ENCODE measurements around the gene JAKMIP1. TPM values are rescaled to one million over a fixed set of nuclear protein-coding genes. Genes with fewer than 3 reads are reported as not detected.

The JAKMIP1 gene
- total and polyA plus RNA-seq, 2 experiments from 2014 or later, result not detected

DNA sequence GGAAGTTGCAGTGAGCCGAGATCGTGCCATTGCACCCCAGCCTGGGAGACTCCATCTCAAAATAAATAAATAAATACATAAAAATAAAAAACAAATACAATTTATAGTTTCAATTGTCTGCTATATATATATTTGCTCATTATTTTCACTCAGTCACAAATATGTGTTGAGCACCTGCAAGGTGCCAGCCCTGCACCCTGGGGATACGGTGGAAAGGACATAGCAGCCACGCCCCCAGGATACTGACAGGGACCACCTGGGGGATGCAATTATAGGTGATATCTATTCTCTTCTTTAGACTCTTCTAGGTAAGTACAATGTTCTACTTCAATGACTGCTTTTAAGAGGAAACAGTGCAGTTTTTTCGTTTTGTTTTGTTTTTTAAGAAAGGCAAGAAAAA is 85.0 kb downstream of the JAKMIP1 start:
- Histone ChIP-seq H3K9me2 (ENCODE audit: insufficient read depth) (no peaks in the 10 kb centered on the region), H4K20me1 (ENCODE audit: insufficient read depth) (no peaks in the 10 kb centered on the region), H3K9ac (no peak overlapping the region), H3K4me2 (ENCODE audit: unreplicated experiment) (no peak overlapping the region), H3K4me3 (no peak overlapping the region), H3K27me3 (replicated peaks; ENCODE audit: insufficient read depth) (no peaks in the 10 kb centered on the region), H3K4me1 (ENCODE audit: insufficient read depth) (no peaks in the 10 kb centered on the region), H3K36me3 (ENCODE audit: low read depth) (no peaks in the 10 kb centered on the region), H2AFZ (no peak overlapping the region), H3F3A (ENCODE audit: insufficient read depth) (no peaks in the 10 kb centered on the region), H3K9me3 (ENCODE audit: low read depth) (no peaks in the 10 kb centered on the region), H3K27ac (no peak overlapping the region), H3K79me2 (ENCODE audit: insufficient read depth) (no peaks in the 10 kb centered on the region)
- TF ChIP-seq EZH2 (IDR thresholded peaks at IDR 0.05; ENCODE audit: insufficient read depth, poor library complexity, severe bottlenecking), result no peak
- no peak for TF ChIP-seq EZH2phosphoT487 (IDR thresholded peaks at IDR 0.05; ENCODE audit: insufficient read depth, low read depth)
- in situ Hi-C loops (cut with MboI), result no loop called here
- WGBS, 2 experiments (ENCODE audit: low coverage in 1 of 2, low lambda C conversion rate in 2 of 2, missing lambda C conversion rate in 2 of 2), result 9 to 17% methylated on average over 5 of the region's 5 CpGs
- DNase-seq, result no peak

- Histone ChIP-seq H3K4me1 (ENCODE audit: insufficient read depth) (no peaks in the 10 kb centered on the region), H4K20me1 (ENCODE audit: insufficient read depth) (no peaks in the 10 kb centered on the region), H3K79me2 (ENCODE audit: insufficient read depth) (no peaks in the 10 kb centered on the region), H3K9ac (no peak overlapping the region), H3K4me2 (ENCODE audit: unreplicated experiment) (no peak overlapping the region), H3K36me3 (ENCODE audit: low read depth) (no peaks in the 10 kb centered on the region), H3K27me3 (replicated peaks; ENCODE audit: insufficient read depth) (no peaks in the 10 kb centered on the region), H3K9me3 (ENCODE audit: low read depth) (no peaks in the 10 kb centered on the region), H3F3A (ENCODE audit: insufficient read depth) (no peaks in the 10 kb centered on the region), H3K9me2 (ENCODE audit: insufficient read depth) (no peaks in the 10 kb centered on the region), H3K27ac (no peak overlapping the region), H2AFZ (no peak overlapping the region), H3K4me3 (no peak overlapping the region)
- in situ Hi-C loops (cut with MboI), result no loop called here
- TF ChIP-seq EZH2phosphoT487 (IDR thresholded peaks at IDR 0.05; ENCODE audit: insufficient read depth, low read depth) (no peak), EZH2 (IDR thresholded peaks at IDR 0.05; ENCODE audit: insufficient read depth, poor library complexity, severe bottlenecking) (no peak)
- 11 to 13% methylated on average over 7 of the region's 7 CpGs for WGBS, 2 experiments (ENCODE audit: low coverage in 1 of 2, low lambda C conversion rate in 2 of 2, missing lambda C conversion rate in 2 of 2)
- DNase-seq, result no peak
Measured at GRCh38 chr4:6114601-6115000, 85.7 kb downstream of the JAKMIP1 start.

DNA sequence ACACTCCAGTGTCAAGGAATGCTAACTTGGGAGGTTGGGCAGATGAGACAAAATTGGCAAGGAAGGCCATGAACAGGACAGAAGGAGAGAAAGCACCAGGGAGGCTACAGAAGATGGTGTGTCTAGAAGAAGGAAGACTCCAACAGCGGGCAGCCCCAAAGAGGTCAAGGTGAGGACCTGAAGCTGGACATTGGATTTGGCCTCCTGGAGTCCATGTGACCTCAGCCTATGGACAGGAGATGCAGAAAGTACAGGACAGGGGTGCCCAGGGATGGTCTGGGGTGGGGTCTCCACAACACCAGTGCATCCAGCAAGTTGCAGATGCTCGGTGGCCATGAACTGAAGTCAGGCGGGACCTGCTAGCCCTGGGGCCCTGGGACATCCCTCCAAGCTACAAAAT is 86.2 kb downstream of the JAKMIP1 start:
- H3K9me3 ChIP-seq (ENCODE audit: low read depth), result no peaks in the 10 kb centered on the region
- no peak for TF ChIP-seq EZH2 (IDR thresholded peaks at IDR 0.05; ENCODE audit: insufficient read depth, poor library complexity, severe bottlenecking)
- no peak for TF ChIP-seq EZH2phosphoT487 (IDR thresholded peaks at IDR 0.05; ENCODE audit: insufficient read depth, low read depth)
- H3K79me2 ChIP-seq (ENCODE audit: insufficient read depth), result no peaks in the 10 kb centered on the region
- no peaks in the 10 kb centered on the region for H3K9me2 ChIP-seq (ENCODE audit: insufficient read depth)
- H3K36me3 ChIP-seq (ENCODE audit: low read depth), result no peaks in the 10 kb centered on the region
- no peaks in the 10 kb centered on the region for H3F3A ChIP-seq (ENCODE audit: insufficient read depth)
- H3K27me3 ChIP-seq (replicated peaks; ENCODE audit: insufficient read depth), result no peaks in the 10 kb centered on the region
- H3K4me2 ChIP-seq (ENCODE audit: unreplicated experiment), result no peak overlapping the region
- H4K20me1 ChIP-seq (ENCODE audit: insufficient read depth), result no peaks in the 10 kb centered on the region
- in situ Hi-C loops (cut with MboI), result no loop called here
- H2AFZ ChIP-seq, result no peak overlapping the region
- H3K27ac ChIP-seq, result no peak overlapping the region
- H3K4me3 ChIP-seq, result no peak overlapping the region
- no peaks in the 10 kb centered on the region for H3K4me1 ChIP-seq (ENCODE audit: insufficient read depth)
- DNase-seq, result no peak
- 56 to 66% methylated on average over 3 of the region's 3 CpGs for WGBS, 2 experiments (ENCODE audit: low coverage in 1 of 2, low lambda C conversion rate in 2 of 2, missing lambda C conversion rate in 2 of 2)
- H3K9ac ChIP-seq, result no peak overlapping the region

GRCh38 chr4:6113641-6114040 is 86.7 kb downstream of the JAKMIP1 start:
- Histone ChIP-seq H3K9ac (no peak overlapping the region), H3K9me3 (ENCODE audit: low read depth) (no peaks in the 10 kb centered on the region), H3K4me3 (no peak overlapping the region), H2AFZ (no peak overlapping the region), H3K9me2 (ENCODE audit: insufficient read depth) (no peaks in the 10 kb centered on the region), H3K27ac (no peak overlapping the region), H3K36me3 (ENCODE audit: low read depth) (no peaks in the 10 kb centered on the region), H3K4me2 (ENCODE audit: unreplicated experiment) (no peak overlapping the region), H3K27me3 (replicated peaks; ENCODE audit: insufficient read depth) (no peaks in the 10 kb centered on the region), H4K20me1 (ENCODE audit: insufficient read depth) (no peaks in the 10 kb centered on the region), H3F3A (ENCODE audit: insufficient read depth) (no peaks in the 10 kb centered on the region), H3K79me2 (ENCODE audit: insufficient read depth) (no peaks in the 10 kb centered on the region), H3K4me1 (ENCODE audit: insufficient read depth) (no peaks in the 10 kb centered on the region)
- WGBS, 2 experiments (ENCODE audit: low coverage in 1 of 2, low lambda C conversion rate in 2 of 2, missing lambda C conversion rate in 2 of 2), result 52 to 53% methylated on average over 11 to 12 of the region's 12 CpGs
- no peak for DNase-seq
- no peak for TF ChIP-seq EZH2 (IDR thresholded peaks at IDR 0.05; ENCODE audit: insufficient read depth, poor library complexity, severe bottlenecking)
- TF ChIP-seq EZH2phosphoT487 (IDR thresholded peaks at IDR 0.05; ENCODE audit: insufficient read depth, low read depth), result no peak
- in situ Hi-C loops (cut with MboI), result no loop called here

All from GM23248 (cell line).